ENCODE measurements around the gene CRK.

CRK gene

DNA sequence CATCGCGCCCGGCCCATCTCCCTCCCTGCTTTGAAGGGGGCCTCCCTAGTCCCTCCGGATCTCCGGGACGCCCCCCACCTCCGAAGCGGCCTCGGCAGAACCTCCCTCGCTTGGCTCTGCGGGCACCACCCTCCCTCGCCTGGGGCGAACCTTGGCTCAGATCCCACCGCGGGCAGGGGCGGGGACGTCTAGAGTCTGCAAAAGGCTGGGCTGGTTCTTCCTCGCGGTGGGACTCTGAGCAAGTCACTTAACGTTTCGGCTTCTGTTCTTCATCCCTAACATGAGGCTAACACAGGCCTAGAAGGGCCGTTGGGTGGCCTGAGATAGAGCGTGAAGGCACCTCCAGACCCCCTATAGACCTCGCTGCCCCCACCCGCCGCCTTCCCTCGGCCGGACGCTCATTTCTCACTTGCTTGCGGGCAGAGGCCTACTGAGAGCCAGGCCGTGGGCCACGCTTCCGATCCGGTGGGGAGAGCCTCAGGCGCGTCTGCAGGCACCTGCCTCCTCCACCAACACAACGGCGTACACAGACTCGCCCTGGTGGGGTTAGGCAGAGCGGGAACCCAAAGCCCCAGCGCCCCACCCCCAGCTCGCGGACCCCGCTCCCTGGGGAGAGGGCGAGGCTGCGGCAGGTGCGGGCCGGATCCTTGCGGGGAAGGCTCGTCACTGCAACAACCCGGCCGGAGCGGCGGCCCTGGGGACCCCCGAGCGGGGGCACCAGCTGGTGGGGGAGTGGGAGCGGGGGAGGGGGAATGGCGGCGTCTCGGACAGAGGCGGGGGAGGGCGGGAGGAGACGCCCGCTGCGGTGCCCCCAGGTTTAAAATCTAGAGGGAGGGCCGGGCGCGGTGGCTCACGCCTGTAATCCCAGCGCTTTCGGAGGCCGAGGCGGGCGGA lies 31.0 kb upstream of the CRK start:
- DNase-seq (ENCODE audit: low read depth in 2 of 2) = peak; percentile 39 to 59

DNA sequence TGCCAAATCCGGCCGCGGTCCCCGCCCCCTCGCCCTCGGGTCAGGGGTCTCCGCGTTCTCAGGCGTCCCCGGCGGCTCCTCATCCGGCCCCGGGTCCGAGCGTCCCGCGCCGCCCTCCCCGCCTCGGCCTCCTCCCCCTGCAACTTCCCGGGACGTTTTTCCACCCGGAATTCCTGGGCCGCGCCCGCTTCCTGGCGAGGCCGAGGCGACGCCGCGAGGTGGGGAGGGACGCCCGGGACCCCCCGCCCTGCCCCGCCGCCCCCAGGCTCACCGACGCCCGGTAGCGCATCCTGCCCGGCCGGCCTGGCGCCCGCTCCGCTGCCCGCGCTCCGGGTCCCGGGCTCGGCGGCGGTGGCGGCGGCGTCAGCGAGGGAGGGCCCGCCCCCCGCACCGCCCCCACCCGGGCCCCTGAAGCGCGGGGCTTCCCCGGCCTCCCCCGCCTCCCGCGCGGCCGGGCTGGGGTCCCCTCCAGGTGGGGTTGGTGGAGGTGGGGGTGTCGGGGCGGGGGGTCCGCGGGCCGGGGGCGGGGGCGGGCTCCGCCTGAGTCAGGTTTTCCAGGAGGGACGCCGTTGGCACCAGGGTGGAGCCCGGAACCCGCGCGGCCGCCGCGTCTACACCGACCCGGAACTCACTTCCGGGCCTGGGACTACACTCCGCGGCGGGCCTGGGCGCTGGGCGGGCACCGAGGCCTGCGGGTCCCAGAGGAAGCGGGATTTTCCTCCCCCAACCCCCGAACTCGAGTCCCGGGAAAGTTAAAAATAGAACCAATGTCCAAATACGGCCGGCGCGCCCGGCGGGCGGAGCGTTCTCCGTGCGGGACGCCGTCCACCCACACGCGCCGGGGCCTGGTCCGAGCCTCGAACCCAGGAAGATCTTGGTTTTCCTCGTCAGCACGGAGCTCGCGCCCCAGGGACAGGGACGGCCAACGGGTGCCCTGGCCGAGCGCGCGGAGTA lies 29.7 kb upstream of the CRK start:
- DNase-seq (ENCODE audit: low read depth in 2 of 2) = peak in 1 of 2 experiments; percentile 61

DNA sequence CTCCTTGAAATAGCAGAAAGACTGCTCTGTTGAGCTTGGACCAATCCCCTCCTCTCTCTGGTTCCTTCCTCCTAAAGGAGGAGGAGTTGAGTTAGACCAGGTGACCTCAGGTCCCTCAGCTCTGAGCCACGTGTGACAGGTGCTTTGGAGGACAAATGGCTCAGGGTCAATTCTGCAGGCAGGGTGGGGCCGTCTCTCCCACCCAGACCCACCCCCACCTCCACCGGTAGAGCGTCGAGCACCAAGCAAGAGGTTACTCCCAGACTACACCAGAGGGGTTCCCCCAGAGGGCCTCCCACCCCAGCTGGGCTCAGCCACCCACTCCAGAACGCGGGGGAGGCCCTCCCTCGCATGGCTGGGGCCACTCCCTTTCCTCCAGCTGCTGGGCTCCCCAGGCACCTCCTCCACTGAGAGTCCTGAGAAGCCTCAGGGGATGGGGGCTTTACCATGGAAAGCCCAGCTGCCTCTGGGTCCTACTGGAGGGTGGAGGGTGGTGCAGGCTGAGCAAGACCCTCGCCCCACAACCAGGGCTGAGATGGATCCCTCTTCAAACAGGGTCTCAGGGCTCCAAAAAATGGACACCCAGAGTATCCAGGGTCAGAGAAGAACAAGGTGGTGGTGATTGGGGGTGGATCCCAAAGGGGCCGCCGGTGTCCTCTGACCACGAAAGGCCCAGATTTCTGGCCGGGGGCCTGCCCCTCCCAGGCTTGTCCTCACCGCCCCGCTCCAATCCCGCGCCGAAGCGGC lies 28.8 kb upstream of the CRK start:
- DNase-seq (ENCODE audit: low read depth in 2 of 2) = no peak

DNA sequence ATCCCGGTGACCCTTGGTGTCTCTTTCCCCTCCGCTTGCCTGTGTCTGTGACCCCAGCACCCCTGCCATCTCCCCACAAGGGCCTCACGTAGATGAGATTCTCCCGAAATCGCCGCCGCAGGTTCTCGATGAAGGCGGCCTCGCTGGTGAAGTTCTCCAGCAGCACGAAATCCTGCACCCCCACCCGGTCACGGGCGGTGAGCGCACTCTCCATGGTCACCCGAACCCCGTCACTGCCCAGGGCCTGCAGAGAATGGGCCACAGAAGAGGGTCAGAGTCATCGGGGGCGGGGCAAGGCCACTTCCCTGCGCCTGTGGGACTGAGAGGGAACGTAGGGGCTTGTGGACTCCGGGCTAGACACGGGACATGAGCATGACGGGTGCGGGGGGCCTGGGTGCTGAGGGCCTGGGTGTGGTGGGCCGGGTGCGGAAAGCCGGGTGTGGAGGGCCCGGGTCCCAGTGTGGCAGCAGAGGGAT lies 28.1 kb upstream of the CRK start:
- DNase-seq (ENCODE audit: low read depth in 2 of 2) = no peak

DNA sequence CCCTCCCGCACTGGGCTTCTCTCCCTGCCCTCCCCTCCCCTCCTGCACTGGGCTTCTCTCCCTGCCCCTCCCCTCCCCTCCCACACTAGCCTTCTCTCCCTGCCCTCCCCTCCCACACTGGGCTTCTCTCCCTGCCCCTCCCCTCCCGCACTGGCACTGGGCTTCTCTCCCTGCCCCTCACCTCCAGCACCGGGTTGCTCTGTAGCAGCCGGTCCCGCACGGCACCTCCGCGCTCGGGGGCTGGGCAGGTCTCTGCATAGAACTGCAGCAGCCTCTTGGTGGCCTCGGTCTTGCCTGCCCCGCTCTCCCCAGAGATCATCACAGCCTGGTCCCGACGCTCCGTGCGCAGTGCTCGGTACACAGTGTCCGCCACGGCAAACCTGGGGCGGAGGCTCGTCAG lies 26.6 kb upstream of the CRK start:
- DNase-seq (ENCODE audit: low read depth in 2 of 2) = no peak

DNA sequence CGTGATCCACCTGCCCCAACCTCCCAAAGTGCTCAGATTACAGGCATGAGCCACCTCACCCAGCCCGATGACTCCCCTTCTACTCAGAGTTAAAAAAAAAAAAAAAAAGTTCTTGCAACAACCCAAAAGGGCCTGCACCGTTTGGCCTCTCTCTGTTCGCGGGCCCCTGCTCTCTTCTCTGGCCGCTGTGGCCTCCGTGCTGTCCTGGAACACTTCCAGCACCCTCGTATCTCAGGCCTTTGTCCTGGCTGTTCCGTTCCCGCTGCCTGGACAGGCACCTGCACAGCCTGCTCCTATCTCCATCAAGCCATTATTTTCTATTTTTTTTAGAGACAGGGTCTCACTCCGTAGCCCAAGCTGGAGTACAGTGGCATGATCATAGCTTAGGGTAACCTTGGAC lies 25.7 kb upstream of the CRK start:
- DNase-seq (ENCODE audit: low read depth in 2 of 2) = no peak

DNA sequence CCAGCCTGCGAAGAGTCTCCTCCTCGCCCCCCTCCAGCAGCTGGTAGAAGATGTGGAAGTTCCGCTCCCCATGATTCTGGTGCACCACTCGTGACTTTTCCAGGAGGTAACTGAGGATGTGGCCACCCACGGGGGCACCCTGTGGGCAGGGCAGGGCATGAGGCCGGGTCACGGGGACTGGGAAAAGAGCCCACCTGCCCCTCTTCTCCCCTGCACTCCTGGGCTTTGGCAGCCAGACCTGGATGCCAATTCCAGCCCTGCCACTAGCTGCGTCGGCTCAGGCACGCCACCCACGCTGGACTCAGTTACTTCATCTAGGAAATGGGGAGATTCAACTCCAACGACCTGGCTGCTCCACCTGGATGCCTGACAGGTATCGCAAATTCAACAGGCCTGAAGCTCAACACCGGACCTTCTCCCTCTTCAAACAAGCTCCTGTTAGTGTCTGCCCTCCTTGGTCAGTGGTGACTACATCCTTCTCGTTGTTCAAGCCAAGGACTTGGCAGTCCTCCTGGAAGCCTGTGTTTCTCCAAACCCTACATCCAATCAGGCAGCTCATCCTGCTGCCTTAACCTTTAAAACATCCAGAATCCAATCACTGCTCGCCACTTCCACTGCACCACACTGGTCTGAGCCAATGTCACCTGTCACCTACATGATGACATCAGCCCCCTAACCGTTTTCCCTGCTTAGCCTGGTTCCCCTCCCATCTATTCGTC lies 24.9 kb upstream of the CRK start:
- no peak for DNase-seq (ENCODE audit: low read depth in 2 of 2)

DNA sequence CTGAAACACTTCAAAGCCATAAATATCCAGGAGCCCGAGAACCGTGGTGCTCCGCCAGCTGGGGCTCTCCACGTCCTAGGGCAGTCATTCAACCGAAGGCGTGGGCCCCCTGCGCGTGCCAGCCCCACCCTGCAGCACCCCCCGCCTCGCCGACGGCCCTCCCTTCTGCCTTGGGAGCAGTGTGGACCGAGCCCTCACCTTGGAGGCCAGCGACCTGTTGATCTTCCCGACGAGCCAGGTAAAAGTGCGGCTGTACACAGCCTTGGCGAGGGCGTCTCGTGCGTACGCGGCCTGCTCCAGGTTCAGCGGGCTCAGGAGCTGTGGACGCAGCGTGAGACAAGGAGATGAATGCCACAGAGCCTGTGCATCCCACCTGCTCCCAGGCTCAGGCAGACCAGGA lies 22.4 kb upstream of the CRK start:
- DNase-seq (ENCODE audit: low read depth in 2 of 2) = no peak

DNA sequence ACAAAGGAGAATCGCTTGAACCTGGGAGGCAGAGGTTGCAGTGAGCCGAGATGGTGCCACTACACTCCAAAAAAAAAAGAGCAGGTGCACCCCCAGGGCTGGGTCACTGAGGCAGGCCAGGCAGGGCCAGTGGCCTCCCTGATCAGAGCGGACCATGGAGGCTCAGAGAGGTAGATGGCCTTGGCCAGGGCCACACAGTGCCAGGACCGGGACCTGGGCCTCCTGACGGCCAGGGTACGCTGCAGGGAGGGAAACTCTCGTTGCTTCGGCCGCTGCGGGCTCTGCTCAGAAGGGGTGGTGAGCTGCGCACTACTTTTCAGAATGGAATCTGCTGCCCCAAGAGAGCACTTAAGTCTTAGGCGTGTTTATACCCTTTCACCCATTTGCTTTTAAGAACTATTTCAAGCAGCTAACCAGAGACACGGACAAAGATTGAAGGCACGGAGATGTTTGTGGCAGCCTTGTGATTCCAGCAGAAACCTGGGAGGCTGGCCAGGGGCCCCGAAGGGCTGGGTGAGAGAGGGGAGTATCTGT lies 19.4 kb upstream of the CRK start:
- DNase-seq (ENCODE audit: low read depth in 2 of 2) = no peak

DNA sequence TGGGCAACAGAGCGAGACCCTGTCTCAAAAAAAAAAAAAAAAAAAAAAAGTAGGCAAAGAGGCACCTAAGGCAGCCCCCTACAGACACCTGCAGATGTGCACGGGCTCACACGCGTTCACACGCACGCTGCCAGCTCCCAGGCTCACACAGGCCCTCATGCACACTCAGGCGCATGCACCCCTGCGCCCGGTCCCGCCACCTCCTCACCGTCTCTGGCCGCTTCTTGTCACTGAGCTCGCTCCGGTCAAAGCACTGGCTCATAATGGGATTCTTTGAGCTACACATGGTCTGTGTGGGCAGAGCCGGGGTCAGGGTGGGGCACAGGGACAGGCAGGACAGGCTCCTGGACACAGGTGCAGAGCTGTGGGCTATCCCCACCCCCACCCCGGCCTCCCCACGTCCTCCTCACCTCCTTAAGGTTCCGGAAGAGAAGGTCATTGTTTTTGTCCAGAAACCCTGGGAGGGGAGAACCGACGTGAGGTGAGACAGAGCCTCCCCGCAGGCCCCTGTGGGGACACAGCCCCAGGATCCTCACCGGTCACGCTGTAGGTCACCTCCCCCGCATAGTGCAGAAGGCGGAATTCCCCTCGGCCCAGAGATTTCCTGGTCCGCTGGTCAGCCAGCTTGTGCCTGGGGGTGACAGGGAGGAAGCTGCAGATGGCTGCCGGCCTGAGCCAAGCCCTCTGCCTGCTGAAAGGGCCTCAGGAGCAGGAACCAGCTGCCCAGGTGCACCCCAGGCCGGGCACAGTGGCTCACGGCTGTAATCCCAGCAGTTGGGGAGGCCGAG lies 18.6 kb upstream of the CRK start:
- no peak for DNase-seq (ENCODE audit: low read depth in 2 of 2)

DNA sequence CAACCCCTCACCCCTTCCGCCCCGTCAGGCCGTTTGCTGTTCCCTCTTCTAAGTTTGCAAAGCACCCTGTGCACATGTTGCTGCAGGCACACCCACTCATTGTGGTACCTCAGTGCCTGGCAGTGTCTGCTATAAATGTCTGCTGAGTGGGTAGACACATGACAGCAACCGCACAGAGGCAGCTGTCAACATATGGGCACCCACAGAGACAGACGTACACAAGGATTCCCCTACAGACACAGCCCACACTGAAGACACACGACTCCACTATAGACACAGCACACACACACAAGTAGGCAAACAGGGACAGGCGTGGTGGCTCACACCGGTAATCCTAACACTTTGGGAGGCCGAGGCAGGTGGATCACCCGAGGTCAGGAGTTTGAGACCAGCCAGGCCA lies 17.8 kb upstream of the CRK start:
- no peak for DNase-seq (ENCODE audit: low read depth in 2 of 2)

DNA sequence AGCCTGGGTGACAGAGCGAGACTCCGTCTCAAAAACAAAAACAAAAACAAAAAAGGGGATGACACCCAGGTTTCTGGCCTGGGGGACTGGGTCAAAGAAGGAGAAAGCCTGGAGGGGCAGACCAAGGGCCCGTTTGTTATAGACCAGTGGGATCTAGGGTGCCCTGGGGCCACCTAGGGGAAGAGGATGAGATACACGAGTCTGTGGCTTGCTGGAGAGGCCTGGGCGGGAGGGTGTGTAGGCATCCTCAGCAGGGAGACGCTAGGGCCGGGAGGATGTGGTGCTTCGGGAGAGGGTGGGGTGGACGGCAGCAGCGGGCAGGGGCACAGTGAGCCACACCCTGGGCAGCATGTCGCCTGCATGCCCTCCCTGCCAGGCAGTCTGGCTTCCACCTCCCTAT lies 17.1 kb upstream of the CRK start:
- no peak for DNase-seq (ENCODE audit: low read depth in 2 of 2)

DNA sequence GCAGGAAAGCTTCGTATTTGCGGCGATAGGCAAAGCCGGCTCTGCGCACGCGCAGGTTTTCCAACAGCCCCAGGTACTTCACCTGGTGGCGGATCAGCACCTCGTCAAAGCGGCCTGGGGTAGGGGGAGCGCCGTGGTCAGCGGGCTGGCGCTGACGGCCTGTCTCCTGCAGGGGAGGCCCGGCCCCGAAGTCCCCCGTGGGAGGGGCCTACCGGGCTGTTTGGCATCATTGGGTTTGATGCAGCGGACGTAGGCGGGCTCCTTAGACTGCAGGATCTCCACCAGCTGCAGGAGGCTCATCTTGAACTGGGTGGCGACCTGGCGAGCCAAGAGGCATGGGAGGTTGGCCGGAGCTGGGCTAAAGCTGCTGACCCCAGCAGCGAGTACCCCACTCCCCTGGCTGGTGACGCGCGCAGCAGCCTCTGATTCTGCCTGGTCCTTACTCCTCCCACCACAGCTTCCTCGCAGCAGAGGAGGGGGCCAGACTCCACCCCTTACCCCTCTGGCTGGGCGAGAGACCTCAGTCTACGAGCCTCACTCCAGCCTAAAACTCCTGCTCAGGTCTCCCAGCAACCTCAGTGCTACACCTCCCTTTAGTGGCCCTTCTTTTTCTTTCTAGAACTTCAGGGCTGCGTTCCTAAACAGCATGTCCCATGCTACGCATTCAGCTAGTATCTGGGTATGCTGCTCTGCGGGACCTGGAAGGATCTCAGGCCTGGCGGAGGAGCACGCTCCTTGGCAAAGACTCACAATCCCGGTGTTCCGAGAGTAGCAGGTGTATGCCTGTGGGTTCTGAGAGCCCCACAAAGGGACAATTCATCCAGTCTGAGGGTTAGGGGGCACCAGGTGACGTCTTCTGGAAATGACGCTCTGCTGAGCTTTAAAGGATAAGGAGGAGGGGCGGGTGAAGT lies 16.1 kb upstream of the CRK start:
- no peak for DNase-seq (ENCODE audit: low read depth in 2 of 2)

DNA sequence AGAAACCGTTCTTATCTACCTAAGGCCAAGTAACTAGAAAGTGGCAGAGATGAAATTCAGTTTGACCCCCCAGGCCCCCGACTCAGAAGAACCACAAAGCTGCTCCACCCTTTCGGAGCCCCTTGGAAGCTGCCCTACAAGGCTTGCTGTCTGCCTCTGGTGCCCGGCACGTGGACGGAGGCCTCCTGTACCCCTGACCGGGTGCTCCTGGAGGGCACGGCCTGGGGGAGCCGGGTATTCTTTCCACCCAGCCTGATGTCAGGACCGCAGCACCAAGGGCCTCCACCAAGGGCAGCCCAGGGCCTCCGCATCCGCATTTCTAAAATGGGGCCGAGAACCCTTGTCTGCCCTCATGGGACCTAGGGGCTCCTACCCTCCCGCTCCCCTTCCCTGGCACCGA lies 15.5 kb upstream of the CRK start:
- no peak for DNase-seq (ENCODE audit: low read depth in 2 of 2)

DNA sequence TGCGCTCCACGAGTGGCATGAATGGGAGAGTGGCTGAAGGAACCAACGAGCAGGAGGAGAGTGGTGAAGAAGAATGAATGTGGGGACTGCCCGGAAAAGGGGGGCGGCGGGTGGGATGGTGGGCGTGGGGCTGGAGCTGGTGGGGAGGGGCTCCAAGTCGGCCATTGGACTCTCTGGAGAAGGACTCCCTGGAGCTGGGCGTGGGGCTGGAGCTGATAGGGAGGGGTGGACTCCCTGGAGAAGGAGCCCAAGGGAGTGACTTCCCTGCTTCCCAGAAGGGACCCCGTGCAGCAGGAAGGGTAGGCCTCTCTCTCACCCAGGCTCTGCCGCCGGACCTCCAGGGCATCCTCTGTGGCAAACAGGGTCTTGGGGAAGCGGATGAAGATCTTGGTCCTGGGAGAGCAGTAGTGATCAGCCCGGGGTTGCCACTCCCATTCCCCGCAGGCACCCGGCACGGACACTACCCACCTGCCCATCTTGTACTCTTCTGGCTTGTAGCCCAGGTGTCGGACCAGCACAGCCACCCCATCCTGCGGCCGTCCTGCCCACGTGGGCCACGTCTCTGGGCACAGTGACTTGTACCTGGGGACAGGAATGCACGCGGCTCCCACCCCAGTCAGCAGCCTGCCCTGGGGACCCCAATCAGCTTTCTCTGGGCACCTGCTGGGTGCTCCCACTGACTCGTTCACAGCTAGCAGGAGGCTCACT lies 14.9 kb upstream of the CRK start:
- DNase-seq (ENCODE audit: low read depth in 2 of 2) = no peak

DNA sequence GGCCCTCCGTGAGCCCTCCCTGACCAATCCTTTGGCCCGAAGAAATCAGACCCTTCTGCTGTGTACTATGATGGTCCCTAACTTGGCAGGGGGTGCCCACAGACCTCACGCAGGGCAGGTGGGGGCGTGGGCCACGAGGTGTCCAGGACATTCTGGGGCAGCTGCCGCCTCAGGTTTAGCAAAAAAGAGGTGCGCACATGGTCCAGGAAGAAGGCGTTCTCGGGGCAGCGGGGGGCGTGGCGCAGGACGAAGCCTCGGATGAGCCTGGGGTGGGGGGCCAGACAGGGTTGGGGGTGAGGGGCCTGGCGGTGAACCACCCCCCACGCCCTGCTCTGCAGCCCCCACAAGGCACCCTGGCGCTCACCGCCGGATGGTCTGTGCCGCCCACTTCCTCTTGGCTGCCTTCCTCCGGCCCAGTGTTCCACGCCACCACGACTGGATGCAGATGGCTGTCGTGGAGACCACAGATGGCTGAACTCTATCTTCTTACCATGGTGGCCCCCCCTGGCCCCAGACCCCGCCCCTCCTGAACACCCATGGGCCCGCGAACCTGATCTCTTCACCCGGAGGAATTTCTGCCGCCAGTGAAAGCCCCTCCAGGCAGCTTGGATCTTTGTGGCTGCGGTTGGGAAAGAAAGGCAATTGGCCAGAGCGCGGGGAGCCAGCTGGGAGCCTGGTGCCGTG lies 14.2 kb upstream of the CRK start:
- no peak for DNase-seq (ENCODE audit: low read depth in 2 of 2)

DNA sequence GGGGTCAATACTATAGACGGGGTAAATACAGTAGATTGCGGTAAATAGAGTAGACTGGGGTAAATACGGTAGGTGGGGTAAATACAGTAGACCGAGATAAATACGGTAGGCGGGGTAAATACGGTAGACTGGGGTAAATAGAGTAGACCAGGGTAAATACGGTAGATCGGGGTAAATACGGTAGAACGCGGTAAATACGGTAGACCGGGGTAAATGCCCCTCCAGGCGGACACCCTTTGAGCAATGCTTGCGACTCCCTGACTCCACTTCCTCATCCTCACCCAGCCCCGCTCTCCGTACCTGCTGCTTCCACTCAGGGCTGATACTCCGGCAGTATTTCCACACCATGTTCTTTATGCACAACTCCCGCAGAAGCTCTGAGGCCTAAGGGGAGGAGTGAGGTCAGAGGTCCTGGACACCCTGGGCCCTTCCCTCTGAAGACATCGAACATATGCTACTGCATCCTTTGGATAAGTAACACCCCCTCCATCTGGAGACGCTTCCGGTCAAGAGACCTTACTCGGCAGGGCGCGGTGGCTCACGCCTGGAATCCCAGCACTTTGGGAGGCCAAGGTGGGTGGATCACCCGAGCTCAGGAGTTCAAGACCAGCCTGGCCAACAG lies 13.3 kb upstream of the CRK start:
- DNase-seq (ENCODE audit: low read depth in 2 of 2) = no peak

All from stimulated activated CD4-positive, alpha-beta T cell treated with anti-CD3 and anti-CD28 coated beads, Interleukin-12 subunit alpha, Interleukin-12 subunit beta, amount 100 ng/mL, for 24 hours (primary cell).